Parathyroid adenoma (tissue), 2 donors: ENCODE data around the gene KANSL1L.
A peak's percentile ranks its signal among the peaks of the same experiment; 100 is the strongest.

ENCODE experiments used
- H2AFZ ChIP-seq: fragments of 300-600 bp; sonication (generic); one replicate; pipeline ENCODE4 v1.7.0; 2017; ENCODE audit warnings: antibody characterized with exemption, mild to moderate bottlenecking
- H3K27ac ChIP-seq: fragments of 300-600 bp; sonication (generic); one replicate; pipeline ENCODE4 v1.7.0; 2017
- H3K27me3 ChIP-seq: fragments of 300-600 bp; sonication (generic); one replicate; pipeline ENCODE4 v1.7.0; 2017; ENCODE audit warnings: low read length; ENCODE audit not compliant: control insufficient read depth, insufficient read depth
- H3K36me3 ChIP-seq: fragments of 300-600 bp; sonication (generic); one replicate; pipeline ENCODE4 v1.7.0; 2017; ENCODE audit warnings: low read length; ENCODE audit not compliant: control insufficient read depth, insufficient read depth
- H3K4me1 ChIP-seq: fragments of 300-600 bp; sonication (generic); one replicate; pipeline ENCODE4 v1.7.0; 2017; ENCODE audit warnings: control low read depth
- H3K4me2 ChIP-seq: fragments of 300-600 bp; sonication (generic); one replicate; pipeline ENCODE4 v1.7.0; 2017; ENCODE audit warnings: low read length
- H3K4me3 ChIP-seq: fragments of 300-600 bp; sonication (generic); one replicate; pipeline ENCODE4 v1.7.0; 2017; ENCODE audit warnings: low read depth, low read length
- H3K79me2 ChIP-seq: fragments of 300-600 bp; sonication (generic); one replicate; pipeline ENCODE4 v1.7.0; 2017; ENCODE audit warnings: control low read depth
- H3K9ac ChIP-seq: fragments of 300-600 bp; sonication (generic); one replicate; pipeline ENCODE4 v1.7.0; 2017; ENCODE audit warnings: mild to moderate bottlenecking
- H3K9me3 ChIP-seq: fragments of 300-600 bp; sonication (generic); one replicate; pipeline ENCODE4 v1.7.0; 2017; ENCODE audit warnings: low read length; ENCODE audit not compliant: control insufficient read depth
- TF ChIP-seq, protein P1 (sequence below): fragments of 300-600 bp; sonication (generic); IDR thresholded peaks from one replicate; pipeline ENCODE4 v1.7.0; 2017; ENCODE audit warnings: antibody characterized with exemption, mild to moderate bottlenecking
- donor health status: primary hyperparathyroidism.

KANSL1L gene

GRCh38 chr2:210049831-210050230 lies 121.4 kb downstream of the KANSL1L start:
- Histone ChIP-seq H3K4me2 (no peak overlapping the region), H3K27ac (no peak overlapping the region), H3K9ac (no peak overlapping the region), H3K4me3 (no peak overlapping the region), H3K9me3 (no peaks in the 10 kb centered on the region), H3K79me2 (peaks cover 11% of the 10 kb centered on the region), H2AFZ (no peak overlapping the region), H3K27me3 (no peaks in the 10 kb centered on the region), H3K4me1 (peaks cover 14% of the 10 kb centered on the region), H3K36me3 (peaks cover 2% of the 10 kb centered on the region)
- TF ChIP-seq, protein P1, sequence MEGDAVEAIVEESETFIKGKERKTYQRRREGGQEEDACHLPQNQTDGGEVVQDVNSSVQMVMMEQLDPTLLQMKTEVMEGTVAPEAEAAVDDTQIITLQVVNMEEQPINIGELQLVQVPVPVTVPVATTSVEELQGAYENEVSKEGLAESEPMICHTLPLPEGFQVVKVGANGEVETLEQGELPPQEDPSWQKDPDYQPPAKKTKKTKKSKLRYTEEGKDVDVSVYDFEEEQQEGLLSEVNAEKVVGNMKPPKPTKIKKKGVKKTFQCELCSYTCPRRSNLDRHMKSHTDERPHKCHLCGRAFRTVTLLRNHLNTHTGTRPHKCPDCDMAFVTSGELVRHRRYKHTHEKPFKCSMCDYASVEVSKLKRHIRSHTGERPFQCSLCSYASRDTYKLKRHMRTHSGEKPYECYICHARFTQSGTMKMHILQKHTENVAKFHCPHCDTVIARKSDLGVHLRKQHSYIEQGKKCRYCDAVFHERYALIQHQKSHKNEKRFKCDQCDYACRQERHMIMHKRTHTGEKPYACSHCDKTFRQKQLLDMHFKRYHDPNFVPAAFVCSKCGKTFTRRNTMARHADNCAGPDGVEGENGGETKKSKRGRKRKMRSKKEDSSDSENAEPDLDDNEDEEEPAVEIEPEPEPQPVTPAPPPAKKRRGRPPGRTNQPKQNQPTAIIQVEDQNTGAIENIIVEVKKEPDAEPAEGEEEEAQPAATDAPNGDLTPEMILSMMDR, result no peak

DNA sequence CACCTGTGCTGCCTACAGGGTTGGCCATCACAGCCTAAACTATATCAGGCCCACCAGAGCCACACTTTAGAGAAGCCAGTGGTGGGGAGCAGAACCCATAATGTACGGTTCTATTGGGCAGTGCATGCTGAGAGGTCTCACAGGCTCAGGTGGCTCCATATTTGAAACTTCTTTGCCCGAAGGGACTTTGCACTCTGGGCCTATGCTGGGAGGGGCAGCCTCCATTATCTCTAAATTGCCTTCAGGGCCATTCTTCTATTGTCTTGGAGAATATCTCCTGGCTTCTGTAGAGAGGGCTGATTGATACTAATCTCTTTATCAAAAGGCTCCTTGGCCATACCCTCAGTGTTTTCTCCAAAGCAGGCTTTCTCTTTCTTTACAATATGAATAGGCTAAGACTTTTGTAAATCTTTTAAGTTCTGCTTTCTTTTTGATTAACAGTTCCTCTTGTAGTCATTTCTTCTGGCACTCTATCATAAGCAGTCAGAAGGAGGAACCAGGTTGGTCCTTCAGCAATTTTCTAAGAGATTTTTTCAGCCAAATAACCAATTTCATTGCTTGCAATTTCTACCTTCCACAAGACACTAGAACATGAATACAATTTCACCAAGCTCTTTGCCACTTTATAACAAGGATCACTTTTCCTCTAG lies 124.2 kb downstream of the KANSL1L start:
- H3K9ac ChIP-seq, result no peak overlapping the region
- no peak overlapping the region for H3K4me2 ChIP-seq
- TF ChIP-seq, protein P1, result no peak
- H3K4me1 ChIP-seq, result peaks cover 17% of the 10 kb centered on the region
- no peaks in the 10 kb centered on the region for H3K79me2 ChIP-seq
- H3K9me3 ChIP-seq, result no peaks in the 10 kb centered on the region
- no peaks in the 10 kb centered on the region for H3K36me3 ChIP-seq
- no peaks in the 10 kb centered on the region for H3K27me3 ChIP-seq
- no peak overlapping the region for H3K27ac ChIP-seq
- H3K4me3 ChIP-seq, result no peak overlapping the region
- no peak overlapping the region for H2AFZ ChIP-seq

GRCh38 chr2:210038078-210038477 lies 133.1 kb downstream of the KANSL1L start:
- Histone ChIP-seq H2AFZ (no peak overlapping the region), H3K27me3 (no peaks in the 10 kb centered on the region), H3K27ac (no peak overlapping the region), H3K9ac (no peak overlapping the region), H3K4me2 (no peak overlapping the region), H3K9me3 (no peaks in the 10 kb centered on the region), H3K36me3 (no peaks in the 10 kb centered on the region), H3K4me1 (peaks cover 10% of the 10 kb centered on the region), H3K4me3 (no peak overlapping the region), H3K79me2 (no peaks in the 10 kb centered on the region)
- TF ChIP-seq, protein P1, result no peak

- Histone ChIP-seq H3K27me3 (no peaks in the 10 kb centered on the region), H3K36me3 (no peaks in the 10 kb centered on the region), H3K79me2 (no peaks in the 10 kb centered on the region), H3K4me3 (no peak overlapping the region), H3K9me3 (no peaks in the 10 kb centered on the region), H3K27ac (no peak overlapping the region), H2AFZ (no peak overlapping the region), H3K9ac (no peak overlapping the region), H3K4me2 (no peak overlapping the region), H3K4me1 (peaks cover 7% of the 10 kb centered on the region)
- TF ChIP-seq, protein P1, result no peak
Observed at GRCh38 chr2:210035679-210036078, 135.5 kb downstream of the KANSL1L start.

- Histone ChIP-seq H3K9me3 (no peaks in the 10 kb centered on the region), H2AFZ (no peak overlapping the region), H3K27me3 (no peaks in the 10 kb centered on the region), H3K79me2 (no peaks in the 10 kb centered on the region), H3K4me3 (no peak overlapping the region), H3K27ac (peak overlapping the region; percentile 5), H3K4me2 (no peak overlapping the region), H3K4me1 (peaks cover 8% of the 10 kb centered on the region), H3K9ac (no peak overlapping the region), H3K36me3 (no peaks in the 10 kb centered on the region)
- TF ChIP-seq, protein P1, result no peak
Observed at GRCh38 chr2:210034087-210034683, 137.0 kb downstream of the KANSL1L start.
